ENCODE results near the gene GMNN.

DNA sequence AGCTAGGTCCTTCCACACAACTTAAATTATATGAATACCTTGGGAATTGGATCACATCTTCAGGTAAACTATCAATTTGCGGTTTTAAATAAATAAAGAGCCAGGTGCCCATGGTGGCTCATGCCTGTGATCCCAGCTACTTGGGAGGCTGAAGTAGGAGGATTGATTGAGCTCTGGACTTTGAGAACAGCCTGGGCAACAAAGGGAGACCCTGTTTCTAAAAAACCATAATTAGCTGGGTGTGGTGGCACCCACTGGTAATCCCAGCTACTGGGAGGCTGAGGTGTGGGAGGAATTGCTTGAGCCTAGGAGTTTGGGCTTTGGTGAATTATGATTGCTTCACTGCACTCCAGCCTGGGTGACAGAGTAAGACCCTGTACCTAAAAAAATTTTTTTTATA is 3.4 kb downstream of the GMNN start:
- no peak for TF ChIP-seq POLR2A (IDR thresholded peaks at IDR 0.05)
- TF ChIP-seq, protein P1, sequence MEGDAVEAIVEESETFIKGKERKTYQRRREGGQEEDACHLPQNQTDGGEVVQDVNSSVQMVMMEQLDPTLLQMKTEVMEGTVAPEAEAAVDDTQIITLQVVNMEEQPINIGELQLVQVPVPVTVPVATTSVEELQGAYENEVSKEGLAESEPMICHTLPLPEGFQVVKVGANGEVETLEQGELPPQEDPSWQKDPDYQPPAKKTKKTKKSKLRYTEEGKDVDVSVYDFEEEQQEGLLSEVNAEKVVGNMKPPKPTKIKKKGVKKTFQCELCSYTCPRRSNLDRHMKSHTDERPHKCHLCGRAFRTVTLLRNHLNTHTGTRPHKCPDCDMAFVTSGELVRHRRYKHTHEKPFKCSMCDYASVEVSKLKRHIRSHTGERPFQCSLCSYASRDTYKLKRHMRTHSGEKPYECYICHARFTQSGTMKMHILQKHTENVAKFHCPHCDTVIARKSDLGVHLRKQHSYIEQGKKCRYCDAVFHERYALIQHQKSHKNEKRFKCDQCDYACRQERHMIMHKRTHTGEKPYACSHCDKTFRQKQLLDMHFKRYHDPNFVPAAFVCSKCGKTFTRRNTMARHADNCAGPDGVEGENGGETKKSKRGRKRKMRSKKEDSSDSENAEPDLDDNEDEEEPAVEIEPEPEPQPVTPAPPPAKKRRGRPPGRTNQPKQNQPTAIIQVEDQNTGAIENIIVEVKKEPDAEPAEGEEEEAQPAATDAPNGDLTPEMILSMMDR (IDR thresholded peaks at IDR 0.05), result no peak

All from breast epithelium (tissue), 3 donors.